Measurements from ENCODE around the gene C2orf42. TPM values are rescaled to one million over a fixed set of nuclear protein-coding genes. Genes with fewer than 3 reads are reported as not detected.
"Not testable (repeated sequence)": the region's sequence is repeated elsewhere in the genome, so short reads cannot be mapped to it uniquely, and the experiment has no call there.

C2orf42 gene
- polyA plus RNA-seq, 3 donors, result 3.0 to 5.5 (median 4.0) TPM

DNA sequence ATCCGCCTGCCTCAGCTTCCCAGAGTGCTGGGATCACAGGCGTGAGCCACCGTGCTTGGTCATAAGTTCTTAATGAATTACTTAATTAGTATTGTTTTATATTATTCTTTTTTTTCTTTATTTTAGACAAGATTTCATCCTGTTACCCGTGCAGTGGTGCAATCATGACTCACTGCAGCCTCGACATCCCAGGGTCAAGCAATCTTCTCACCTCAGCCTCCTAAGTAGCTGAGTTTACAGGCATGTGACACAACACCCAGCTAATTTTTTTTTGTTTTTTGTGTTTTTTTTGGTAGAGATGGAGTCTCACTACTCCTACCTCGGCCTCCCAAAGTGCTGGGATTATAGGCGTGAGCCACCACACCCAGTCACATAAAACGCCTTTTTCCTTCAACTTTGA lies 17.3 kb downstream of the C2orf42 start:
- Mint-ChIP-seq H3K4me3 (no peak overlapping the region), H3K9me3 (no peaks in the 10 kb centered on the region), H3K27ac (peak overlapping the region in 1 of 7 donors; percentile 22), H3K27me3 (ENCODE audit: low read depth in 3 of 3) (peaks cover 0 to 1% (median 1%) of the 10 kb centered on the region in 3 donors), H3K4me1 (no peaks in the 10 kb centered on the region), H3K36me3 (peaks cover 63 to 88% of the 10 kb centered on the region in 2 donors)
- H3K4me3 ChIP-seq (replicated peaks in 1 of 3; ENCODE audit: low read depth in 2 of 3, low read length in 3 of 3), result no peak overlapping the region
- H3K27me3 ChIP-seq (ENCODE audit: control insufficient read depth in 2 of 2, insufficient read depth in 2 of 2, low read length in 2 of 2), result no peaks in the 10 kb centered on the region
- no peak overlapping the region for H2AFZ ChIP-seq (ENCODE audit: insufficient read depth, low read depth, low read length, poor library complexity, severe bottlenecking)
- no peaks in the 10 kb centered on the region for H4K20me1 ChIP-seq (ENCODE audit: insufficient read depth, low read length)
- no peaks in the 10 kb centered on the region for H3K79me2 ChIP-seq (ENCODE audit: insufficient read depth, low read length)
- TF ChIP-seq, protein P1, sequence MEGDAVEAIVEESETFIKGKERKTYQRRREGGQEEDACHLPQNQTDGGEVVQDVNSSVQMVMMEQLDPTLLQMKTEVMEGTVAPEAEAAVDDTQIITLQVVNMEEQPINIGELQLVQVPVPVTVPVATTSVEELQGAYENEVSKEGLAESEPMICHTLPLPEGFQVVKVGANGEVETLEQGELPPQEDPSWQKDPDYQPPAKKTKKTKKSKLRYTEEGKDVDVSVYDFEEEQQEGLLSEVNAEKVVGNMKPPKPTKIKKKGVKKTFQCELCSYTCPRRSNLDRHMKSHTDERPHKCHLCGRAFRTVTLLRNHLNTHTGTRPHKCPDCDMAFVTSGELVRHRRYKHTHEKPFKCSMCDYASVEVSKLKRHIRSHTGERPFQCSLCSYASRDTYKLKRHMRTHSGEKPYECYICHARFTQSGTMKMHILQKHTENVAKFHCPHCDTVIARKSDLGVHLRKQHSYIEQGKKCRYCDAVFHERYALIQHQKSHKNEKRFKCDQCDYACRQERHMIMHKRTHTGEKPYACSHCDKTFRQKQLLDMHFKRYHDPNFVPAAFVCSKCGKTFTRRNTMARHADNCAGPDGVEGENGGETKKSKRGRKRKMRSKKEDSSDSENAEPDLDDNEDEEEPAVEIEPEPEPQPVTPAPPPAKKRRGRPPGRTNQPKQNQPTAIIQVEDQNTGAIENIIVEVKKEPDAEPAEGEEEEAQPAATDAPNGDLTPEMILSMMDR (IDR thresholded peaks at IDR 0.05), result no peak
- no peak for DNase-seq
- H3K36me3 ChIP-seq (replicated peaks in 1 of 2; ENCODE audit: control insufficient read depth in 1 of 2, insufficient read depth in 2 of 2, low read length in 2 of 2), result peaks cover 44 to 83% of the 10 kb centered on the region in 2 donors
- no peak overlapping the region for H3K9ac ChIP-seq (ENCODE audit: insufficient read depth, low read length, poor library complexity, severe bottlenecking)
- no peak overlapping the region for H3K4me2 ChIP-seq (replicated peaks; ENCODE audit: extremely low read depth, low read length, poor library complexity, severe bottlenecking)
- no peak overlapping the region for H3K27ac ChIP-seq (ENCODE audit: low read depth in 1 of 2, low read length in 2 of 2)
- H3K4me1 ChIP-seq (ENCODE audit: control insufficient read depth in 1 of 2, insufficient read depth in 2 of 2, low read length in 2 of 2), result no peaks in the 10 kb centered on the region
- H3K9me3 ChIP-seq (replicated peaks in 1 of 2; ENCODE audit: control insufficient read depth in 1 of 2, insufficient read depth in 1 of 2, low read length in 2 of 2), result no peaks in the 10 kb centered on the region
- intact Hi-C loops (cut with micrococcal nuclease), result loop anchor here in 1 of 2 donors (10.0 kb wide), 1 partner anchor 51 kb away; no protein-coding TSS in a partner anchor
- WGBS (ENCODE audit: insufficient coverage), result no CpG with 5 or more reads among the region's 8 CpGs

DNA sequence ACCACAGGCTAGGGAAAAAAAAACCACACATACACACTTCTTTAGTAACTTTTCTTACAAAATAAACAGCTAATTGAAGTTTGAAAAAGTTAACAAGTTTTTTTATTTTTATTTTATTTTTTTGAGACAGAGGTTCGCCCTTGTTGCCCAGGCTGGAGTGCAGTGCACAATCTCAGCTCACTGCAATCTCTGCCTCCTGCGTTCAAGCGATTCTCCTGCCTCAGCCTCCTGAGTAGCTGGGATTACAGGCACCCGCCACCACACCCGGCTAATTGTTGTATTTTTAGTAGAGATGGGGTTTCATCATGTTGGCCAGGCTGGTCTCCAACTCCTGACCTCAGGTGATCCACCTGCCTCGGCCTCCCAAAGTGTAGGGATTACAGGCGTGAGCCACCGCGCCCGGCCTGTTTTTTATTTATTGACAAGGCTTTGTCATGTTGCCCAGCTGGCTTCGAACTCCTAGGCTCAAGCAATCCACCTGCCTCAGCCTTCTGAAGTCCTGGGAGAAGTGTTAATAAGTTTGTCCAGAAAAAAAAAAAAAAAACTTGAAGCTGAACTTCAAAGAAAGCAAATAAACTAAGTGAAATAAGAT lies 21.1 kb downstream of the C2orf42 start:
- not testable (repeated sequence) for H3K4me3 Mint-ChIP-seq; DNase-seq; H3K4me1 ChIP-seq (ENCODE audit: control insufficient read depth in 1 of 2, insufficient read depth in 2 of 2, low read length in 2 of 2); H3K4me1 Mint-ChIP-seq; H3K79me2 ChIP-seq (ENCODE audit: insufficient read depth, low read length); H4K20me1 ChIP-seq (ENCODE audit: insufficient read depth, low read length); H2AFZ ChIP-seq (ENCODE audit: insufficient read depth, low read depth, low read length, poor library complexity, severe bottlenecking); H3K9ac ChIP-seq (ENCODE audit: insufficient read depth, low read length, poor library complexity, severe bottlenecking); H3K9me3 Mint-ChIP-seq; H3K27me3 Mint-ChIP-seq (ENCODE audit: low read depth in 3 of 3); H3K27ac ChIP-seq (ENCODE audit: low read depth in 1 of 2, low read length in 2 of 2); H3K4me2 ChIP-seq (replicated peaks; ENCODE audit: extremely low read depth, low read length, poor library complexity, severe bottlenecking); H3K27me3 ChIP-seq (ENCODE audit: control insufficient read depth in 2 of 2, insufficient read depth in 2 of 2, low read length in 2 of 2); H3K9me3 ChIP-seq (replicated peaks in 1 of 2; ENCODE audit: control insufficient read depth in 1 of 2, insufficient read depth in 1 of 2, low read length in 2 of 2); H3K27ac Mint-ChIP-seq; H3K4me3 ChIP-seq (replicated peaks in 1 of 3; ENCODE audit: low read depth in 2 of 3, low read length in 3 of 3)
- intact Hi-C loops (cut with micrococcal nuclease), result loop anchor here in 1 of 2 donors (10.0 kb wide), 1 partner anchor 55 kb away; no protein-coding TSS in a partner anchor
- H3K36me3 ChIP-seq (replicated peaks in 1 of 2; ENCODE audit: control insufficient read depth in 1 of 2, insufficient read depth in 2 of 2, low read length in 2 of 2), result peaks cover 41 to 81% of the 10 kb centered on the region in 2 donors
- H3K36me3 Mint-ChIP-seq, result peaks cover 56 to 86% of the 10 kb centered on the region in 2 donors
- WGBS (ENCODE audit: insufficient coverage), result 100% methylated on average over 5 of the region's 11 CpGs

Data from CD14-positive monocyte (primary cell).